BE2C (cell line): ENCODE data around the gene PIAS3.
"Not testable (repeated sequence)": the region's sequence is repeated elsewhere in the genome, so short reads cannot be mapped to it uniquely, and the experiment has no call there.

Experiments
- DNase-seq: peaks from one replicate; pipeline ENCODE4 v3.0.0-alpha.2; 2020
- H3K27me3 ChIP-seq: fragments of 250-450 bp; sonication (Bioruptor Pico); 2 replicates; pipeline ENCODE4 v1.5.1; 2020; ENCODE audit warnings: mild to moderate bottlenecking
- H3K36me3 ChIP-seq: fragments of 250-450 bp; sonication (Bioruptor Pico); 2 replicates; pipeline ENCODE4 v1.5.1; 2020; ENCODE audit warnings: mild to moderate bottlenecking
- H3K4me1 ChIP-seq: fragments of 250-450 bp; sonication (Bioruptor Pico); 2 replicates; pipeline ENCODE4 v1.5.1; 2020
- H3K4me3 ChIP-seq: 2 replicates; pipeline ENCODE4 v1.5.1; 2011; ENCODE audit warnings: low read depth, low read length
- H3K9me3 ChIP-seq: fragments of 250-450 bp; sonication (Bioruptor Pico); 2 replicates; pipeline ENCODE4 v1.5.1; 2020
- TF ChIP-seq, protein P1 (sequence below): IDR thresholded peaks from 2 replicates; pipeline ENCODE4 v1.5.1; 2012; ENCODE audit warnings: mild to moderate bottlenecking, low read depth, low read length

Gene PIAS3

DNA sequence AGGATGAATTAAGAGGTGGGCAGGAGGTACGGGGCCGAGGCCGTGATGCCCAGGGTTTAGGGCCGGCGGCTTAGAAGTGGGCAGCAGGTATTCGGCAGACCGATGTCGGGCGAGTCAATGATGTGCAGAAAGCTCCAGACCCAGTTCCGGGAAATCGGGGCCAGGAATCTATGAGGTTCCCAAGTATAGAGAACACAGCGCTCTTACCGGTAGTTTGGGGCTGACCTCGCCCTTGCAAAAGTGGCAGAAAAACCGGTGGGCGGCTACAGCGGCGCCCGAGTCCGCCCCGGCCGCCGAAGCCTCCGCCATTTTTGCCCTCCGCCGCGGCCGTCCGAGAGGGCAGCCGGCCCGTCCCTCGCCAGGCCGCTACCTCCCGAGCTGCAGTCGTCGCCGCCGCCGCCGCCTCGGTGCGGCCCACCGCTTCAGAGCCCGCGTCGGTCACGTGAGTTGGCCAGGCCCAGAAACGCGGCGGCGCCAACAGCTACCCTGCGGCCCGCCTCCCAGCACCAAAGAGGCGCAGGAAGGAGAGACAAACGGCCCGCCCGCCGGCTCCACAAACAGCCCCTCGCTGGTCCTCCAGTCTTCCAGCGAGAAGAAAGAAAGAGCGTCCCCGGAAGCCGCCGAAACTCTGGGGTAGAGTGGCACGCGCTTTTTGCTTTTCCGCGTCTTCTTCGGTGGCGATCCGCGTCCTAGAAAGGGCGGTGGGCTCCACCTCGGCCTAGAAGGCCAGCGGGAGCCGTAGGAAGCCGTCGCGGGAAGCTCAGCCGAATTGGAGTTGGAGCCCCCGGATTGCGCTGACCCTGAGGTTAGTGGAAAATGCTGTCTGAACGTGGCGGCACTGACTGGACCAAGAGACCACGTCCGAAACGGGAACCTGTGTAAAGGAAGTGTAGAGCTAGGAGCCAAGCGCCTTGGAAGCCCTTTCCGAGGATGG lies 35.0 kb downstream of the PIAS3 start, which contains the start of the genes POLR3C and RNF115:
Gene POLR3C, plus strand, starts transcription at position 636 of the 934 bp plus-strand sequence. CDS start 1,577 bp downstream, outside the sequence.
Gene RNF115, minus strand, starts transcription at position 531 of the 934 bp plus-strand sequence. Its CDS starts 222 bp downstream, at position 309.
- H3K4me3 ChIP-seq = peak within 1 kb of the TSS; percentile 99
- H3K36me3 ChIP-seq = peaks cover 33% of the 10 kb centered on the region
- peak; percentile 95 for DNase-seq
- H3K9me3 ChIP-seq = no peaks in the 10 kb centered on the region
- no peaks in the 10 kb centered on the region; the same call in 1 of the 2 replicates for H3K4me1 ChIP-seq
- TF ChIP-seq, protein P1, sequence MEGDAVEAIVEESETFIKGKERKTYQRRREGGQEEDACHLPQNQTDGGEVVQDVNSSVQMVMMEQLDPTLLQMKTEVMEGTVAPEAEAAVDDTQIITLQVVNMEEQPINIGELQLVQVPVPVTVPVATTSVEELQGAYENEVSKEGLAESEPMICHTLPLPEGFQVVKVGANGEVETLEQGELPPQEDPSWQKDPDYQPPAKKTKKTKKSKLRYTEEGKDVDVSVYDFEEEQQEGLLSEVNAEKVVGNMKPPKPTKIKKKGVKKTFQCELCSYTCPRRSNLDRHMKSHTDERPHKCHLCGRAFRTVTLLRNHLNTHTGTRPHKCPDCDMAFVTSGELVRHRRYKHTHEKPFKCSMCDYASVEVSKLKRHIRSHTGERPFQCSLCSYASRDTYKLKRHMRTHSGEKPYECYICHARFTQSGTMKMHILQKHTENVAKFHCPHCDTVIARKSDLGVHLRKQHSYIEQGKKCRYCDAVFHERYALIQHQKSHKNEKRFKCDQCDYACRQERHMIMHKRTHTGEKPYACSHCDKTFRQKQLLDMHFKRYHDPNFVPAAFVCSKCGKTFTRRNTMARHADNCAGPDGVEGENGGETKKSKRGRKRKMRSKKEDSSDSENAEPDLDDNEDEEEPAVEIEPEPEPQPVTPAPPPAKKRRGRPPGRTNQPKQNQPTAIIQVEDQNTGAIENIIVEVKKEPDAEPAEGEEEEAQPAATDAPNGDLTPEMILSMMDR = no peak
- no peaks in the 10 kb centered on the region for H3K27me3 ChIP-seq

DNA sequence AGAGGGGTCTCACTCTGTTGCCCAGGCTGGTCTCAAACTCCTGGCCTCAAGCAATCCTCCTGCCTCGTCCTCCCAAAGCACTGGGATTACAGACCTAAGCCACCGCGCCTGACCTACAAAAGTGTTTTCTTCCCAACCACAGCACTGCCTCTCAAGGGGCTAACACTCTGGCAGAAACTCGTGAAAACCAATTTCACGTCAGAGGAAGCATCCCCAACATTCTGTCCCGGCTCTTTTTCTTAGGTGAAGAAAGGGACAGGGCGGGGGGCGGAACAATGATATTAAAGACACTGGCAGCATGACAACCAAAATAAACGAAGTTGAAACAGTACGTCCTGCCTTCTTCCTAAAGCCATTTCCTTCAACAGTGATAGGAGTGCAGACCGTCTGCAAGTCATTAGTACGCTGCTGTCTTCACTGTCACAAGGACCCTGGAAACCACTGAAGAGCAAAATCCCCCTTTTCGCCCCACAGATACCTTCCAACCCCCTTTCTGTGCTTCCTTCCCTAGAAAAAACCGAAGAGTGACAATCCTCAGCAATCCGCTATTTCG lies 36.0 kb downstream of the PIAS3 start:
- H3K36me3 ChIP-seq = peaks cover 24% of the 10 kb centered on the region
- H3K4me1 ChIP-seq, H3K4me3 ChIP-seq, H3K9me3 ChIP-seq, DNase-seq, H3K27me3 ChIP-seq: not testable (repeated sequence)

DNA sequence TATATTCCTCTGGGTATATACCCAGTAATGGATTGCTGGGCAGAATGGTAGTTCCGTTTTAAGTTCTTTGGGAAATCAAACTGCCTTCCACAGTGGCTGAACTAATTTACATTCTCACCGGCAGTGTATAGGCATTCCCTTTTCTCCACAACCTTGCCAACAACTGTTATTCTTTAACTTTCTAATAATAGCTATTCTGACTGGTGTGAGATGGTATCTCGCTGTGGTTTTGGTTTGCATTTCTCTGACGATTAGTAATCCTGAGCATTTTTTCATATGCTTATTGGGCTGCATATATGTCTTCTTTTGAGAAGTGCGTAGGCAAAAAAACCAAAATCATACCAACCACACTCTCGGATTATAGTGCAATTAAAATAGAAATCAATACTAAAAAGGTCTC lies 40.8 kb downstream of the PIAS3 start:
- not testable (repeated sequence) for H3K4me3 ChIP-seq, DNase-seq, H3K36me3 ChIP-seq

DNA sequence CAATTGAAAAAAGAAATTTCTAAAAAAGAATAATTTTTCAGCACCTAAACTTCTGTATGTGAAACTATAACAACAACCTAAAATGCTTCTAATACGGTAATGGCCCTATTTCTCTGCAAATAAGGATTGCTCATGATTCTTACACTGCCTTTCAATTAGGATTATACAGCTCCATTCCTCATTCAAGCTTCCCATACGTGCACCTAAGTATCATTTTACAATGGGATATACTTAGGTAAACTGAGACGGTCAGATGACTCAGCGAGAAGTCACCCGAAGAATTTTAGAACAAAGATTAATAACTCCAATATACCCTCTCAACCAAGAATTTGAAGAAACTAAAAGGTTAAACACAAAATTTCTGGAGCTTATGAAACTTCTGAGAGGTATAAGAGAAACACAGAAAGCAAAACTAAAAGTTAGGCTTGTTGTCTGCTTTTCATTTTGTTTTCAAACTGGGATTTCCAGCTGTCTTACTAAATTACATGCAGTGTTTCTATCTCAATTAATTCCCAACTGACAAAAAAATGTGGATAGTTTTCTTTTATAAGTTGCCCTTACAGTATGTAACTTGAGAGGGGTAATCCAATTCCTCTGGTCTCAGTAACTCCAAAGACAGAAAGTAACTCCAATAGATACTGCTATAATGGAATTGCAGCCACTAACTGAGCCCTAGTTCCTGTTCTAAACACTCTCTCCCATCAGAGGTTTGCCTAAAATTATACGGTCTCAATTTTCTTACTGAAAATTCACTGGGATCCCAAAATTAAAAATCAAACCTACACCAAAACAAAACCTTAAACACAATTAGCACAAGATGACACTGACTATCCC lies 45.7 kb downstream of the PIAS3 start:
- not testable (repeated sequence) for H3K4me1 ChIP-seq, H3K27me3 ChIP-seq, H3K4me3 ChIP-seq, H3K9me3 ChIP-seq, DNase-seq, H3K36me3 ChIP-seq

More for the DNA sequence above, 40.8 kb downstream of the PIAS3 start:
- H3K27me3 ChIP-seq, H3K9me3 ChIP-seq, H3K4me1 ChIP-seq: not testable (repeated sequence)

DNA sequence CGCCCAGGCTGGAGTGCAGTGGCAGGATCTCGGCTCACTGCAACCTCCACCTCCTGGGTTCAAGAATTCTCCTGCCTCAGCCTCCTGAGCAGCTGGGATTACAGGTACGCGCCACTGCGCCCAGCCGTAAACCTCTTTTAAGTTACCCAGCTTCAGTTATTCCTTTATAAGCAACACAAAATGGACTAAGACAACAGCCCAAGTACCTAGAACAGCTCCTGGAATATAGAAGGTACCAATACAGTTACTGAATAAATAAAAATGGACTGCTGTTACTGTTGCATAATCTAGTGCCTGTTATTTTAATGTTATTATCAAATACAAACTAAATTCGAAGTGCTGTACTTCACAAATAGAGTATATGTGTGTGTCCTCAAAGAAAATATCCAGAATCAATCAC lies 52.0 kb downstream of the PIAS3 start:
- no peaks in the 10 kb centered on the region for H3K9me3 ChIP-seq
- no peak overlapping the region for H3K4me3 ChIP-seq
- H3K27me3 ChIP-seq = no peaks in the 10 kb centered on the region
- TF ChIP-seq, protein P1 = no peak
- H3K36me3 ChIP-seq = no peaks in the 10 kb centered on the region
- no peak for DNase-seq
- H3K4me1 ChIP-seq = no peaks in the 10 kb centered on the region

DNA sequence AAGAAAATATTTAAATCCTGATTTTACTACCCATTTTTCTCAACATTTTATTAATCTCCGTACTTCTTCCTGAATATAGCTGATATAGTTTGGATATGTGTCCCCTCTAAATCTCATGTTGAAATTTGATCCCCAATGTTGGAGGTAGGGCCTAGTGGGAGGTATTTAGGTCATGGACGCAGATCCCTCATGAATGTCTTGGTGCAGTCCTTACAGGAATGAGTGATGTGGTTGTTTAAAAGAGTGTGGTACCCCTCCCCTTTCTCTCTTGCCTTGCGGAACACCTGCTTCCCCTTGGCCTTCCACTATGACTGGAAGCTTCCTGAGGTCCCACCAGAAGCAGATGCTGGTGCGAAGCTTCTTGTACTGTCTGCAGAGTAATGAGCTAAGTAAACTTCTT lies 52.5 kb downstream of the PIAS3 start:
- Histone ChIP-seq H3K9me3 (no peaks in the 10 kb centered on the region), H3K36me3 (no peaks in the 10 kb centered on the region), H3K4me3 (no peak overlapping the region), H3K4me1 (no peaks in the 10 kb centered on the region), H3K27me3 (no peaks in the 10 kb centered on the region)
- no peak for DNase-seq
- TF ChIP-seq, protein P1 = no peak

DNA sequence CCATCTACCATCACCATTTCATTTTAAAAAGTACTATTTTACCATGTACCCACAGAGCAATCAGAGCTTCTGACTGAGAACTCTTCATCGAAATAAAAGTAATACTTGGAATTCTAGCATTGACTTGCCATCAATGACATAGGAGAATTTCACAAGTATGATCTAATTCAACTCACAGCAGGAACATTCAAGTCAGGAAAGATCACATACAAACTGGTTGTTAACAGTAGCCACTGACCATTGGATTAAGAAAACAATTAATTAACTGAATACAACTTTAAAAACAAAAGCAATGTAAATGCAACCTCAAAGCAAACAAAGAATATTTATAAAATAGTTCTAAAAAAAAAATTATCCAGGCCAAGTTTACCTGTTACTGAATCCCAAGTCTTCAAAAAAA lies 53.8 kb downstream of the PIAS3 start:
- Histone ChIP-seq H3K27me3 (no peaks in the 10 kb centered on the region), H3K4me3 (no peak overlapping the region), H3K9me3 (no peaks in the 10 kb centered on the region), H3K4me1 (no peaks in the 10 kb centered on the region), H3K36me3 (no peaks in the 10 kb centered on the region)
- DNase-seq = no peak
- TF ChIP-seq, protein P1 = no peak
